ENCODE results near the gene MGAT4A. TPM values are rescaled to one million over a fixed set of nuclear protein-coding genes. Genes with fewer than 3 reads are reported as not detected.
"Not testable (repeated sequence)": the region's sequence is repeated elsewhere in the genome, so short reads cannot be mapped to it uniquely, and the experiment has no call there.

The MGAT4A gene
- total RNA-seq, 4 donors from 2014 or later: 20.4 to 59.6 (median 39.8) TPM

- WGBS, 2 donors: 67 to 82% methylated on average over 2 of the region's 2 CpGs
- H3K9me3 ChIP-seq: no peaks in the 10 kb centered on the region
- no peak for TF ChIP-seq CTCF (IDR thresholded peaks at IDR 0.05)
- TF ChIP-seq POLR2A (IDR thresholded peaks at IDR 0.05): no peak
- no peaks in the 10 kb centered on the region for H3K36me3 ChIP-seq
- no peaks in the 10 kb centered on the region for H3K27me3 ChIP-seq
- no peak overlapping the region for H3K4me3 ChIP-seq (replicated peaks in 1 of 3)
- H3K27ac ChIP-seq: no peak overlapping the region
- peaks cover 0 to 7% of the 10 kb centered on the region in 2 donors for H3K4me1 ChIP-seq
- no peak for DNase-seq
- intact Hi-C loops (cut with DNase I): no loop called here
These were observed 28.4 kb upstream of the MGAT4A start for GRCh38 chr2:98759338-98759737.

DNA sequence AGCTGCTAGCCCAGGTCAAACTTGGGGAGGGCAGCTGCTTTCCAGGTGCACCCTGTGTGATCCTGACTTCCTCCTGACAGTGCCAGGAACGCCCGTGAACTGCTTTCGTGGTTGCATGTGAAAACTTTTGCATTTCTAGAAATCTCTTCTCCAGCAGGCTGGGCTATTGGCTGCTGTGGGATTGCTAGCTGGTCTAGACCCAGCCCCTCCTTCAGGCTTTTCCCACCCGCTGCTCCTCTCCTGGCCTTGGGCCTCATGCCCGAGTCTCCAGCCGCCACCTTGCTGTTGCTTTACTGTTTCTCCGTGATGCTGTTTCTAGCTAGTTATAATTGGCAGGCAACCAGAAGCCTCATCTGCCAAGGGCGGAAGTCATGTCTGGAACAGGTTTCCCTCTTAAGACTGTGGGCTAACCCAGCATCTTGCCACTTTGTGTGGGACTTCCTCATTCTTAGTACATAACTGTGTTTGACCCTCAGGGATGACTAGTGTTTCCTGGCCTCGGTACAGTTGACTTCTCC lies 27.0 kb upstream of the MGAT4A start:
- intact Hi-C loops (cut with DNase I): no loop called here
- Histone ChIP-seq H3K4me1 (peaks cover 0 to 7% of the 10 kb centered on the region in 2 donors), H3K36me3 (no peaks in the 10 kb centered on the region), H3K4me3 (replicated peaks in 1 of 3) (no peak overlapping the region), H3K9me3 (no peaks in the 10 kb centered on the region), H3K27me3 (no peaks in the 10 kb centered on the region), H3K27ac (no peak overlapping the region)
- 18 to 46% methylated on average over 9 of the region's 9 CpGs for WGBS, 2 donors
- DNase-seq: peak; percentile 36 to 56
- TF ChIP-seq POLR2A (IDR thresholded peaks at IDR 0.05): no peak
- TF ChIP-seq CTCF (IDR thresholded peaks at IDR 0.05): no peak

GRCh38 chr2:98753801-98754200 lies 22.9 kb upstream of the MGAT4A start:
- Histone ChIP-seq H3K27ac (no peak overlapping the region), H3K4me1 (peaks cover 0 to 7% of the 10 kb centered on the region in 2 donors), H3K27me3 (no peaks in the 10 kb centered on the region), H3K4me3 (replicated peaks in 1 of 3) (no peak overlapping the region), H3K36me3 (no peaks in the 10 kb centered on the region), H3K9me3 (no peaks in the 10 kb centered on the region)
- TF ChIP-seq POLR2A (IDR thresholded peaks at IDR 0.05) (no peak), CTCF (IDR thresholded peaks at IDR 0.05) (no peak)
- intact Hi-C loops (cut with DNase I): no loop called here
- DNase-seq: no peak

- H3K4me3 ChIP-seq (replicated peaks in 1 of 3); H3K9me3 ChIP-seq; H3K27ac ChIP-seq; intact Hi-C loops (cut with DNase I); H3K4me1 ChIP-seq; H3K36me3 ChIP-seq; H3K27me3 ChIP-seq; DNase-seq: not testable (repeated sequence)
- 86% methylated on average over 4 of the region's 4 CpGs for WGBS, 2 donors
These were observed 21.8 kb upstream of the MGAT4A start for GRCh38 chr2:98752711-98753110.

- DNase-seq: no peak
- intact Hi-C loops (cut with DNase I): no loop called here
- no peak overlapping the region for H3K27ac ChIP-seq
These were observed 20.8 kb upstream of the MGAT4A start for GRCh38 chr2:98751748-98752147.

More at GRCh38 chr2:98751748-98752147, 20.8 kb upstream of the MGAT4A start:
- no peaks in the 10 kb centered on the region for H3K36me3 ChIP-seq
- no peaks in the 10 kb centered on the region for H3K9me3 ChIP-seq
- H3K4me1 ChIP-seq: no peaks in the 10 kb centered on the region
- H3K4me3 ChIP-seq (replicated peaks in 1 of 3): no peak overlapping the region
- H3K27me3 ChIP-seq: no peaks in the 10 kb centered on the region
- no peak for TF ChIP-seq POLR2A (IDR thresholded peaks at IDR 0.05)
- TF ChIP-seq CTCF (IDR thresholded peaks at IDR 0.05): no peak
- WGBS, 2 donors: 88 to 98% methylated on average over 1 of the region's 1 CpG
